HG03025 (cell line): ENCODE results near the gene C18orf63.
"Not testable (repeated sequence)": the region's sequence is repeated elsewhere in the genome, so short reads cannot be mapped to it uniquely, and the experiment has no call there.

Source experiments
- ATAC-seq: cut with Tn5 transposase; IDR thresholded peaks from one replicate; pipeline ENCODE4 v1.9.1; 2021; ENCODE audit warnings: mild to moderate bottlenecking, moderate library complexity; ENCODE audit not compliant: unreplicated experiment, low FRiP score

C18orf63 gene

GRCh38 chr18:74326231-74326630 is 10.6 kb downstream of the C18orf63 start:
- no peak for ATAC-seq

GRCh38 chr18:74326791-74327190 is 11.2 kb downstream of the C18orf63 start:
- not testable (repeated sequence) for ATAC-seq

- ATAC-seq, result no peak
These were observed 12.6 kb downstream of the C18orf63 start for GRCh38 chr18:74328206-74328605.

GRCh38 chr18:74329688-74330205 is 14.1 kb downstream of the C18orf63 start:
- ATAC-seq, result no peak

GRCh38 chr18:74331404-74331803 is 15.8 kb downstream of the C18orf63 start:
- no peak for ATAC-seq

- ATAC-seq, result no peak
These were observed 17.5 kb downstream of the C18orf63 start for GRCh38 chr18:74333091-74333490.

- no peak for ATAC-seq
These were observed 18.7 kb downstream of the C18orf63 start for GRCh38 chr18:74334242-74334893.

GRCh38 chr18:74336656-74337055 is 21.0 kb downstream of the C18orf63 start:
- ATAC-seq, result no peak

GRCh38 chr18:74337155-74337911 is 21.7 kb downstream of the C18orf63 start:
- ATAC-seq, result no peak

GRCh38 chr18:74337912-74338309 is 22.3 kb downstream of the C18orf63 start:
- ATAC-seq, result no peak

GRCh38 chr18:74342416-74343043 is 26.9 kb downstream of the C18orf63 start:
- ATAC-seq, result no peak

GRCh38 chr18:74346206-74346605 is 30.6 kb downstream of the C18orf63 start:
- no peak for ATAC-seq

- ATAC-seq, result no peak
These were observed 32.9 kb downstream of the C18orf63 start for GRCh38 chr18:74348581-74348980.

GRCh38 chr18:74351354-74351753 is 35.7 kb downstream of the C18orf63 start:
- no peak for ATAC-seq

- no peak for ATAC-seq
These were observed 37.6 kb downstream of the C18orf63 start for GRCh38 chr18:74353169-74353775.

GRCh38 chr18:74356959-74357358 is 41.3 kb downstream of the C18orf63 start:
- ATAC-seq, result no peak

GRCh38 chr18:74360852-74361655 is 45.4 kb downstream of the C18orf63 start:
- no peak for ATAC-seq

- no peak for ATAC-seq
These were observed 52.3 kb downstream of the C18orf63 start for GRCh38 chr18:74367905-74368304.

GRCh38 chr18:74368901-74369705 is 53.5 kb downstream of the C18orf63 start:
- no peak for ATAC-seq
